ENCODE measurements around the gene EFEMP2.
A peak's percentile ranks its signal among the peaks of the same experiment; 100 is the strongest.

EFEMP2 gene

DNA sequence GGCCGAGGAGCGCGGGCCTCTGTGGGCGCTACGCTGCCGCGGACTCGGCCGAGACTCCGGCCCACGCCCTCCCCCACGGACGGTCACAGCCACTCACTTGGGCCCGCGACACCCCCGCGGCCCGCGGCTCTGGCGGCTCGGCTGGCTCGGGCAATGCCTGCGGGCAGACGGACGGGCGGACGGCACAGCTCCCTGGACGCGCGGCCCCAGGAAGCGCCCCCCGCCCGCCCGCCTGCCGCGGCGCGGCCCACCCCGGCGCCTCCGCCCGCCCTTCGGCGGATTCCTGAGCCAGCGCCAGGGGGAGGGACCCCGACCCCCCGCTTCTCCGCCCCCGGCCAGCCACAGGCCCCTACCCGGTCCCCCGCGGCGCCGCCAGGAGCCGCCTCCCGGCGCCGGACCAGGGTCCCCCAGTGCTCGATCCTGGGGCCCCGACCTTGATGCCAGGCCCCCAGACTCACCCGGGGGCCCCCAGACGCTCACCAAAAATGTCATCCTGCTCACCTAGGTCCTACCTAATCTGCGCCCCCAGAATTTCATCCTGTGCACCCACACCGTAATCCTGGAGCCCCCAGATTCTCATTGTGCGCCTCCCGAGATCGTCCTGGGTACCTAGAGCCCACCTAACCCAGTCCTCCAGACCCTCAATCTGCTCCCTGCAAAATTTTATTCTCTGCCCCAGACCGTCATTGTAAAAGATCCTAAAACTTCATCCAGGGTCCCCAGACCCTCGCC is at the start of gene EFEMP2:
EFEMP2 (minus strand) TSS at position 215 of the 732 bp plus-strand sequence. CDS start 446 bp downstream, outside the sequence.
- intact Hi-C loops (cut with DNase I): no loop called here
- DNase-seq: peak in 4 of 42 donors; percentile 20 to 48 (median 36)

DNA sequence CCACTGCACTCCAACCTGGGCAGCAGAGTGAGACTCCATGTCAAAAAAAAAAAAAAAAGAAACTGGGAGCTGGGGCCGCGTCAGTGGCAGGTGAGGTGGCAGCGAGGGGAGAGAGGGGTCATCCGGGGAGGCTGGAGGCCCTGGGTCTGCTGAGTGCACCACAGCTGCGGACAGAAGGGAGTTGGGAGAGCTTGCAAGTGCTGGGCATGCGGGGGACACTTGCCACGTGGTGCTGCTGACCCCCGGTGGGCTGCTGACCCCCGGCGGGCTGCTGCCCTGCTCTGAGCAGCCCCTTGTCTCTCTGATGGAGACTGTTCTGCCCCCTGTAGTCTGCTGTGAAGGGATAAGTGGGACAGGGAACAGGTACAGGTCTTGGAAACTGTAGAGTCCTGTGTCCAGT is 49.3 kb upstream of the EFEMP2 start:
- intact Hi-C loops (cut with DNase I): no loop called here
- no peak for DNase-seq

GRCh38 chr11:65921033-65921555 is 48.5 kb upstream of the EFEMP2 start:
- intact Hi-C loops (cut with DNase I): no loop called here
- no peak for DNase-seq

GRCh38 chr11:65920372-65920802 is 47.8 kb upstream of the EFEMP2 start:
- DNase-seq: no peak
- intact Hi-C loops (cut with DNase I): no loop called here

DNA sequence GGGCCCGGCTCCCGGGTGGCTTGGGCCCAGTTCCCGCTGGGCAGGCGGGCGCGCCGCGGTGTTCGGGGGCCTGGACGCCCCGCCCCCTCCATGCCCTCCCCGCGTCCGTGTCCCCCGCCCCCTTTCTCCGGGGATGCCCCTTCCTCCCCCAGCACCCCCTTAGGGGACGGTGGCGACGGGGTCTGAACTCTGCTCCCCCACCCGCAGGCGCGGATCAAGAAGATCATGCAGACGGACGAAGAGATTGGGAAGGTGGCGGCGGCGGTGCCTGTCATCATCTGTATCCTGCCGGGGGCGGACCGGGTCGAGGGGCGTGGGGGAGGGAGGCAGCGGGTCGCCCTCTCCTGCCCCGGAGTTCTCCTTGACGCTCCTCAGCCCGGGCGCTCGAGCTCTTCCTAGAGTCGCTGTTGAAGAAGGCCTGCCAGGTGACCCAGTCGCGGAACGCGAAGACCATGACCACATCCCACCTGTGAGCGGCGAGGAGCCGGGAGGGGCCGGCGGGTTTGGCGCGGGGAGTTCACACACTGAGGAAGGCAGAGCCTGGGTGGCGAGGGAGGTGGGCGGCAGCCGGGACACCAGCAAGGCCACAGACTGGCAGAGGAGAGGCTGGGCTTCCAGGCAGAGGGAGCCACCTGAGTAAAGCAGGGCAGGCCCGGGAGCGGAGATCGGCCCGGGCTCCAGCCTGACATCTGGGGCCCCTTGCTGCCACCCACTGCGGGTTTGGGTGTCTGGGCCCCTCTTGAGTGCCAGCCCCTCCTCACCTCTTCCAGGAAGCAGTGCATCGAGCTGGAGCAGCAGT is 47.2 kb upstream of the EFEMP2 start:
- DNase-seq: peak in 19 of 42 donors; percentile 14 to 58 (median 33)
- intact Hi-C loops (cut with DNase I): loop anchor here (5.0 kb wide), 2 partner anchors 37 to 43 kb away; partner anchors contain the start of gene SART1

GRCh38 chr11:65919141-65919572 is 46.6 kb upstream of the EFEMP2 start, which contains the start of gene DRAP1:
Gene DRAP1 (plus strand): TSS chr11:65919426. CDS start chr11:65919502, 76 bp downstream.
- DNase-seq: peak; percentile 96 to 100 (median 99)
- intact Hi-C loops (cut with DNase I): loop anchor here (5.0 kb wide), 2 partner anchors 37 to 43 kb away; partner anchors contain the start of gene SART1

- peak in 5 of 42 donors; percentile 9 to 41 (median 24) for DNase-seq
- intact Hi-C loops (cut with DNase I): loop anchor here (5.0 kb wide), 2 partner anchors 36 to 44 kb away; partner anchors contain the start of gene SART1
Measured at GRCh38 chr11:65918211-65919140, 45.9 kb upstream of the EFEMP2 start, which contains the start of gene C11orf68. Gene C11orf68 (minus strand): TSS chr11:65919062. CDS start chr11:65919031, 31 bp downstream.

DNA sequence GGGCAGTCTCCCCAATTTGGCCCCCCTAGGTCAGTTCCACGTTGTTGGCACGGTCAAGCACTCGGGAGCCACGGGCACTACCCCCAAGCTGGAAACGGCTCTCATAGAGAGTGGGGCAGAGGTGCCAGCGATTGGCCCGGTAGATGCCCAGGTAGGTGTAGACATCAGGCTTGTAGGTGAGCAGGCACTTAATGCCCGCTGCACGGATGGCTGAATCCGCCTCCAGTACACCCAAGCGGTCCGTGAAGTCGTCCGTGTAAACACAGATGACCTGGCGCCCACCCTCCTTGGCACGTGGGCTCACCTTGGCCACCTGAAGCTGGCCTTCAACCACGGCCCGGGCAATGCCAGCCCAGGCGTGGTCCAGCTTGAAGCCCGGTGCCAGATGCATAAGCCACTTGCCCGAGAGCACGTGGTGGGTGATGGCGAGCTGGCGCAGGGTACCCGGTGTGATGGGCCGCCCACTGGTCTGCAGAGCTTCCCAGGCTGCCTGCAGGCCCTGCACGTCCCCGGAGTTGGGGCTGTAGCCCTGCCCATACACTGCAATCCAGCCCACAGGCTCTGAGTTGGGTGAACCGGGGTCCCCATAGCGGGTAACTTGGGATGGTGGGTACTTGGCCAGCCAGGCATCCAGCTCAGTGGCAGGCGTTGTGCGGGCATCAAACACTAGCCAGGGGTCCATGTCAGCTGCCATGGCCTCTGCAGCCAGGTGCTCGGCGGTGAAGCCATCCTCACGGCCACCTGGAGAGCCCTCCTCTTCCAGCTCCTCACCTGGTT is 45.0 kb upstream of the EFEMP2 start:
- no peak for DNase-seq
- intact Hi-C loops (cut with DNase I): loop anchor here (5.0 kb wide), 2 partner anchors 35 to 45 kb away; partner anchors contain the start of gene SART1

DNA sequence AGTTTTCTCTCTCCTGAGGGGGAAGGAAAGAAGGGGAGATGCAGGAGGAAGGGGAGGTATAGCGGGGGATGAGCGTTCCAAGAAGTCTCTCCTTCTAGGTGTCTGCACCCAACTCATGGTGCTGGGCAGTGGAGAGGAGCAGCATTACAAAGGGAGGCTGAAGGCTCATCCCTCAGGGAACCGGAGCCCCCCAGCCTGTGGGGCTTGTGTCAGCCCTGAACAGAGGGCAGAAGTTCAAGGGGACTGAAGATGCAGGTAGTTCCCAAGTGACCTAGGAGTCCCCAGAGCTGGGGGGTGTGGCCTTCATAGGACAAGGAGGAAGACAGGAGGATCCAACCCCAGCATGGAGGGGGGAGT is 44.5 kb upstream of the EFEMP2 start:
- intact Hi-C loops (cut with DNase I): loop anchor here (5.0 kb wide), 2 partner anchors 35 to 45 kb away; partner anchors contain the start of gene SART1
- no peak for DNase-seq

GRCh38 chr11:65916391-65916790 is 43.8 kb upstream of the EFEMP2 start:
- intact Hi-C loops (cut with DNase I): loop anchor here (5.0 kb wide), 2 partner anchors 34 to 46 kb away; partner anchors contain the start of gene SART1
- no peak for DNase-seq

GRCh38 chr11:65915821-65916251 is 43.2 kb upstream of the EFEMP2 start:
- intact Hi-C loops (cut with DNase I): loop anchor here (5.0 kb wide), 2 partner anchors 34 to 46 kb away; partner anchors contain the start of gene SART1
- DNase-seq: peak in 41 of 42 donors; percentile 33 to 92 (median 63)

DNA sequence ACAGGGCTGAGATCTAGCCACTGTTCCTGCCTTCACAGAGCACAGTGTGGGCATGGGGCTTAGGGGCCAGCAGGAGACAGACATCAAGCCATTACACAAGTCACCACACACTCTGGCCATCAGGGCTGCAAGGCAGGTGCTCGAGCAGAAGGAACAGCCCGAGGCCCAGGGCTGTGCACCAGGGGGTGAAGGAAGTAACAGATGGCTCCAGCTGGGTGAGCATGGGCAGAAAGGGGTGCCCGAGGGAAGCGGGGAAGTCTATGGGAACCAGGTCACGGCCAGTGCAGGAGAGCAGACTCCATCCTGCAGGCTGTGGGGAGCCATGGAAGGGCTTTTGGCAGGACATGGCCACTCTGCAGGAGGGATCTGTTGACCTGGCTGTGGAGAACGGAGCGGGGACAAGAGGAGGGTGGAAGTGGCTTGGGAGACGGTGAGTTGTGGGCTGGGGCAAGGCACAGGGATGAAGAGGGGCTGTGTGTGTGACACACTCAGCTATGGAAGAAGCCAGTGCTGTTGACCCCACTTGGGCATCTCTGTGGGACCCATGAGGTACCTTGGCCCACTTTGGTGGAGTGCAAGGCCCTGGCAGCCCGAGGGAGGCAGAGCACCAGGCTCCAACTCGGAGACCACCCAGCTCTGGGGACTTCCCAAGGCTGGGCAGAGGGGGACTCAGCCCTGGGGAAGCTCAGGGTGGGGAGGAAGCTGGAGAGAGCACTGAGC is 42.7 kb upstream of the EFEMP2 start:
- DNase-seq: no peak
- intact Hi-C loops (cut with DNase I): loop anchor here (5.0 kb wide), 2 partner anchors 33 to 47 kb away; partner anchors contain the start of gene SART1

GRCh38 chr11:65912845-65913244 is 40.2 kb upstream of the EFEMP2 start:
- DNase-seq: no peak
- intact Hi-C loops (cut with DNase I): no loop called here

DNA sequence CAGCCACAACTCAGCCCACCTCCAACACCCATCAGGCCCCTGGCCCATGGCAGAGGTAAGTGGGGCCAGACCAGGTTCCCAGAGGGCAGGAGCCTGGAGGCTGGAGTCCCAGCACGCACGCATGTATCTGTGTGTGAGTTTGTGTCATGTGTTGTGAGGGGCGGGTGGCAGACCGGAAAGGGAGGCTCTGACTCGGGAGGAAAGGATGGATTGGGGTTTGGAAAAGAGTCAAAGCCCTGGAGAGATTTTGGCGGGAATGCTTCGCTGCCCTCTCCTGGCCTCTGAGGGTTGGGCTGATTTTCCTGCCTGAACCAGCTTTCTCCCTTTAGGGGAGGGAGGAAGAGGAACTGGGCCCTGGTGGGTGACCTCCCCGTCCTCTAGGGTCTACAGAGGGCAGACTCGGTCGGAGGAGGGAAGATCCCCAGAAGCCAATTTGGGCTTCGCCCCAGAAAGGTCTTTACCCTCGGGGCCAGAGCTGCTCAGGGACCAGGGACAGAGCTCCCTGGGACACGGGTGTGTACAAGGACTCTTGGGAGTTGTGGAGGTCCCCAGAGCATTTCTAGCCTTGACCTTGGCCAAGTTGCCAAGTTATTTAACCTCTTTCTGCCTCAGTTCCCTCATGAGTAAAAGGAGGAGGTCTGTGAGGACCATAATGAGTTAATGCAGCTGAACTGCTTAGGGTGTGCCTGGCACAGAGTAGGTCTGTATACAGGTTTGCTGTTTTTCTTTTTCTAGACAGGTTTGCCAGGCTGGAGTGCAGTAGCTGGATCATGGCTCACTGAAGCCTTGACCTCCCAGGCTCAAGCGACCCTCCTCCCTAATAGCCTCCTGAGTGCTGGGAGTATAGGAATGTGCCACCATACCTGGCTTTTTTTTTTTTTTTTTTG is 39.3 kb upstream of the EFEMP2 start:
- intact Hi-C loops (cut with DNase I): no loop called here
- DNase-seq: no peak

- intact Hi-C loops (cut with DNase I): no loop called here
- DNase-seq: no peak
Measured at GRCh38 chr11:65907878-65908277, 35.3 kb upstream of the EFEMP2 start.

DNA sequence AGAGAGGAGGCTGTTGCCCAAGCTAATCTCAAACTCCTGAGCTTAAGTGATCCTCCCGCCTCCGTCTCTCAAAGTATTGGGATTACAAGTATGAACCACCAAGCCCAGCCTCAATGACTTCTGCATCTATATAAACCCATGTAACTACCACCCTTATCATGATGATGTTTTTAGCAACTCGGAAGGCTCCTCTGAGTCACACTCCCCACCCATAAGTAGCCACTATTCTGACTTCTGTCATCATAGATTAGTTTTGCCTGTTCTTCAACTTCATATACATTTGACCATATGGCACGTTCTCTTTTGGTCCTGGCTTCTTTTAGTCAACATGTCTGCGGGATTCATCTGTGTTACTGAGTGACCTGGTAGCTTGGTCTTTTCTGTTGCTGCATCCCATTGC is 34.0 kb upstream of the EFEMP2 start:
- DNase-seq: no peak
- intact Hi-C loops (cut with DNase I): no loop called here
